GM18873 (cell line): ENCODE results near the gene RAB31.

Experiments used
- ATAC-seq: cut with Tn5 transposase; IDR thresholded peaks from one replicate; pipeline ENCODE4 v1.9.1; 2021; ENCODE audit warnings: mild to moderate bottlenecking, moderate library complexity, moderate number of reproducible peaks; ENCODE audit not compliant: unreplicated experiment, low FRiP score

The RAB31 gene

DNA sequence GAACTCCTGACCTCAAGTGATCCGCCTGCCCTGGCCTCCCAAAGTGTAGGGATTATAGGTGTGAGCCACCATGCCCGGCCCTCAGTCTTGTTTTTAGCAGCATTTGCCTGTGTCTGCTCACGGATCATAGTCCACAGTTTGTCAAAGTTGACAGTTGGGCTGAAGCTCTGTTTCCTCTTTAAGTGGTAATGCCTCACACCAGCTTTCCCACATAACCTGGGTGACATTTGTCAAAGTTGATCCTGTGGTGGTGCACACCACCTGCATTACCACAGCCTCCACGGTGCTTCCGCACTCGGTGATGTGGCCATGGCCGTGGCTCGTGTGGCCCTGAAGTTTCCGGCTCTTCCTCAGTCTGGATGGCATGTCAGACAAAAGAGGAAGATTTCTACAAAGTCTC, 27.1 kb downstream of the RAB31 start:
- ATAC-seq = no peak

- ATAC-seq = no peak
Observed at GRCh38 chr18:9735879-9736278, 27.8 kb downstream of the RAB31 start.

GRCh38 chr18:9736286-9736835, 28.3 kb downstream of the RAB31 start:
- no peak for ATAC-seq

DNA sequence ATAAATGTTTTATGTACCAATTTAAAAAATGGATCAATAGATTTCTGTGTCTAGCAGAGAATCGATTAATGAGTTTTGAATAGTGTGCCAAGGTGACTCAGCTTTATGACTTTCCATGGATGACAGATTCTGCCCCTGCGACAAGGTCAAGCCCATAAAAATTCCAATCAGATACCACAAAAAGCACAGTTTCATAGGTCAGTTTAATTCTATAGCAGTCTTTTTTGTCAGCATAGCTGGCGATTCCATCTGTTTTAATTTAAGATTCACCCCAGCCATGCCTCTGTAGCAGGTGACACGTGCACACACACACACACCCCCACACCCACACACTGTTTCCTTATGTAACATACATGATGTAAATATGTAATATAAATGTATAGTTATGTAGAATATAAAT, 28.9 kb downstream of the RAB31 start:
- ATAC-seq = no peak

DNA sequence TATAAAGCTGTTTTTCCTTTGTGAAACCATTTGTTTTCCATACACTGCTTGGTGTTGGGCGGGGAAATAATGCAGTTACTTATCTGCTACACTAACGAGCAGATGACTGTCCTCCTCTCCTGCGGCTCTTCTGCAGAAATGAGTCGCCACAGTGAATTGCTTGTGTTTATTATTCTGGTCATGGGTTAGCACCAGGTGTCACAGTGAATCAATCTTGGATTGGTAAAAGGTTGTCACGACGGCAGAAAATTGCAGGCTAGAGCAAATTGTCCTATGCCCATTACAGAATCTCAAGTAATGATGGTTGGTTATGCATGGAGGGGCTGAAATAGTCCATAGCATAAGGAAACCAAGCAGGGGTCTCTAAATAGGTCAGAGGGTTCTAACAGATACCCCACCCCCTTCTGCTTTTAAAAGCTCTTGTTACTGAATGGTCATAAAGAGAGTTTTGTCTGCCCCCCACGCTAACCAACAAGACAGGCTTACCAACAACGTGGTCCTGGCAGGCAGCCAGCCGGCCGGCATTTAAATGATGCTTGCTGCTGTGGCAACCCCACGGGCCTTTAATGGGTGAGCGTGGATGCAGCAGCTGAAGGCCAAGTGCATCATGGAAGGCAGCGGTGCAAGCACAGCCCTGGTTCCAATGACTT, 29.5 kb downstream of the RAB31 start:
- ATAC-seq = no peak

DNA sequence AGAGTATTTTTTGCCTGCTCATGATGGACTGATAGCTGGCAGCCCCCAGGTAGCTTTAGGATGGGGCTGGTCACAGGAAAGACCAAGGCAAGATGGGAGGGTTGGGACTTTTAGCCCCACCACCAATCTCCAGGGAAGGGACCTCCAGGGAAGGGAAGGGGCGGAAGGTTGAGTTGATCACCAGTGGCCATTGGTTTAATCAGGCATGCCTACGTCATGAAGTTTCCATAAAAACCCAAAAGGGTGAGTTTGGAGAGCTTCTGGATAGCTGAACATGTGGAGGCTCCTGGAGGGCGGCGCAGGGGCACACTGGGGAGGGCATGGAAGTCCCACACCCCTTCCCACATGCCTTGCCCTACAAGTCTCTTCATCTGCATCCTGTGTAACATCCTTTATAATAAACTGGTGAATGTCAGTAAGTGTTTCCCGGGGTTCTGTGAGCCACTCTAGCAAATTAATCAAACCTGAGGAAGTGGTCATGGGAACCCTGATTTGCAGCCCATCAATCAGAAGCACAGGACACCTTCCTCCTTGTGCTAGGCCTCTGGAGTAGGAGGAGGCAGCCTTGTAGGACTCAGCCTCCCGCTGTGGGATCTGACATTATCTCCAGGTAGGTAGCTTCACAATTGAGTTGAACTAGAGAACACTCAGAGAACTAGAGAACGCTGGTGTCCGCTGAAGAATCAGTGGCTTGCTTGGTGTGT, 30.3 kb downstream of the RAB31 start:
- no peak for ATAC-seq

GRCh38 chr18:9739516-9739915, 31.4 kb downstream of the RAB31 start:
- ATAC-seq = no peak

GRCh38 chr18:9740071-9740470, 32.0 kb downstream of the RAB31 start:
- no peak for ATAC-seq

DNA sequence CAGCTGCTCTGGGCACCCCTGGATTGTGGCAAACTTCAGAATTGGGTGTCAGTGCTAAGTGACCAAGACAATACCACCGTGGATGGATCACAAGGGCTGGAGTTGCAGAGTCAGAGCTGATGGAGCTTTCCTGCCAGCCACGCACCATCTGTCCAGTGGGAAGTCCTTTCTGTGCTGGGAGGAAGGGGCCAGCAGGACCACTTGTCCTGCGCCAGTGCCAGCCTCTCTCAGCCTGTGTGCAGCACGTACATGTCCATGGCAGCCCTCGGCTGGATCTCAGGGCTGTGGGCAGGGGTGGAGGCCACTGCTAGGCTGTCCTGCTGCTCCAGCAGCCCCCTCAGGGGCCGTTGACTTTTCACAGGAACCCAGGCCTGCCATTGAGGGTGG, 33.3 kb downstream of the RAB31 start:
- no peak for ATAC-seq

GRCh38 chr18:9741793-9742523, 33.9 kb downstream of the RAB31 start:
- ATAC-seq = no peak

- no peak for ATAC-seq
Observed at GRCh38 chr18:9742524-9743131, 34.5 kb downstream of the RAB31 start.

DNA sequence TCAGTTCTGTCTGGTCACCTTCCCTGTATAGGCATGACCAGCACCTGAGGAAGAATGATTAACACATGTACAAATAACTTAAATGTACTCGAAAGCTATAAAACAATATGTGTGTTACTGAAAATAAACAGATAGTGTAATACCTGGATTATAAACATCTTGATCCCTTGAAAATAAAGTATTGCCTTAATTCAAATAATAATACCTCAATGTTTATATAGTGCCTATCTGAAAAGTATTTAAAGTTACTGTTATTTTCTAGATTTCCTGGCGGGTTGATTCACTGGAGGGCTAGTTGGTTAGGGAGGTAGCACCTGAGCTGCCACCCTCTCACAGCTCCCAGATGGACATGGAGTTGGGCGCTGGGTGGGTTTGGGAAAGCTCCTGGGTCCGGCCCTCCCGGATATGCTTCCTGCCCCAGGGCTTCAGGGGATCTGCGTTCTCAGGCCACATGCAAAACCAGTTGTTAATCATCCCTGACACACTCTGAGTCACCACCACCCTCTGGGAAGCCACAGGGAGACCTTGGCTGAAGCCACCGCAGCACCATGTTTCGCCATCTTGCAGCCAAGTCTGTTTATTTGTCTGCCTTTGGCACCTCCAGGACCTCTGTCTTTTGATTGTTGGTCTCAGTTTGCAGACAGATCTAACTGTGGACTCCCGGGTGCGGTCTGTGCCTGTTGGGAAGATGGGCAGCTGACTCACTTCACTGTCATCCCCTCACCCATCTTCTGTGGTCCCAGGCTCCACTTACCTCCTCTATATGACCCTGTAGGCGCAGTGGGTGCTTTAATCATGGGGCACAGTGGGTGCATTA, 35.3 kb downstream of the RAB31 start:
- no peak for ATAC-seq

DNA sequence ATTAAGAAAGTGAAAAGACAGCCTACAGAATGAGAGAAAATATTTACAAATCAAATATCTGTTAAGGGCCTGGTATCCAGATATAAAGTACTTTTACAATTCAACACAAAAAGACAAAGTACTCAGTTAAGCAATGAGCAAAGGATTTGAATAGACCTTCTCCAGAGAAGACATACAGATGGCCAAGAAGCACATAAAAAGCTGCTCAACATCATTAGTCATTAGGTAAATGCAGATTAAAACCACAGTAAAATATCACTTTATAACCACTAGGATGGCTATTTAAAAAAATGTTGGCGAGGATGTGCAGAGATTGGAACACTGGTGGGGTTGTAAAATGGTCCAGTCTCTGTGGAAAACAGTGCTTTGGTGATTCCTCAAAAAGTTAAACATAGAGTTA, 38.9 kb downstream of the RAB31 start:
- no peak for ATAC-seq

GRCh38 chr18:9749611-9750010, 41.5 kb downstream of the RAB31 start:
- ATAC-seq = no peak

DNA sequence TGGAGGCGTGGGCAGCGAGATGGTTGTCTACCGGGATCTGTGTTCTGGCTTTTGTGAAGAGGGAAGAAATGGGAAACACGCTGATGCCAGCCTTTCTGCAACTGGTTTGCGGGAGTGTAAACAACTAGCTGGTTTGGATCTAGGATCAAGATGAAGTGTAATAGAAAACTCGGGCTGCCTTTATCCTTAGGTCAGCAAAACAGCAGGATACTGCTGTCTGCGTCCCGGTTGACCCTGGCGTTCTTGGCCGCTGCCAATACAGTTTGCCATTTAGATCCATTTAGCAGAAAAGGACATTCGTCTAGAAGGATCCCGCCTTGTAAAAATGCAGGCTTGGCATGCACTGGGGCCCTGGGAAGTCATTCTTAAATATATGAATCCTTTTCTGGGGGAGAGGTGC, 42.0 kb downstream of the RAB31 start:
- no peak for ATAC-seq

- ATAC-seq = no peak
Observed at GRCh38 chr18:9750606-9751304, 42.7 kb downstream of the RAB31 start.

DNA sequence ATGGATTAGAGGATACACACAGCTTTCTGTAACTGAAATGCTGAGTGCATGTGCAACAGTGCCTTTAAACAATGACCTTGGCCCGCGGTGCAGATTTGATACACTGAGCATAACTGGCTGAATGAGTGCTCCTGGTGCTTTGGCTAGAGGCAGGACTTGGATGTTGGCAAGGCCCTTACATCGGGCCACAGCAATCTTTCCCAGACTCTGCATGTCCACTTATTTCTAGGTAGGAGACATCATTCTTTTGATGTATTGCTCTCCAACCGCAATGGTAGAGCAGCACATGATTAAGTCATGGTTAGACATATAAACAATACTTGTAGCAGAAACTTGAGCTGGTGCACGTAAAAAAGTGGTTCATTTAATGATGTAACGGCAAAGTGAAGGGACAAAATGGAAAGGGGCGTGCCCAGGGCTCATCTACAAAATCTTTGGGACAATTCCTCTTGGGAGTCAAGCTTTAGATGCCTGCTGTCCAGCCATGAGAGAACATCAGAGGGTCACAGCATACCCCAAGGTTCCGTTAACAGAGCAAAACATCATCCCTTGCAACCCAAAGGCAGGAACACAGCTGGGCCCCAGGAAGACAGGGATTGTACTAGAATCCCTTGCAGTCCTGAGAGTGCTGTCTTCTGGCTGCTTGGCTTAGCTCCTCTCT, 43.4 kb downstream of the RAB31 start:
- no peak for ATAC-seq

GRCh38 chr18:9753846-9754245, 45.7 kb downstream of the RAB31 start:
- no peak for ATAC-seq

- no peak for ATAC-seq
Observed at GRCh38 chr18:9755110-9755509, 47.0 kb downstream of the RAB31 start.
